ENCODE data around the gene SPATA32.

DNA sequence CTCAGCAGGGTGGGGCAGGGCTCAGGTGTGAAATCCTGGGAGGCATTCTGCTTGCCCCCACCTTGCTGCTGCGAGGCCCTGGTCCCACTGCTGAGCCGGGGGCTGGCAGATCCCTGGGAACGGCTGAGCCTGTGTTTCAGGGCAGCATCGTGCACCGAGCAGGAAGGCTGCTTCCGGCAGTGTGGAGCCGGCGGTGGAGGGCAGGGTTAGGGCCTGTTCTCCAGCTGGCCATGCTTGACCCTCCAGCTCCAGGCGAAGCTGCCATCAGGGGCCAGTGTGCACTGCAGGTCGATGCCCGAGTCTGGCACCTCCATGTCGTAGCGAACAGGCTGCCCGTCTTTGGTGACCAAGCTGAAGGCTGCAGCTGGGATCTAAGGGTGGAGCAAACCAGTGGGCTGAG is 2.5 kb upstream of the SPATA32 start:
- TF ChIP-seq, protein P1, sequence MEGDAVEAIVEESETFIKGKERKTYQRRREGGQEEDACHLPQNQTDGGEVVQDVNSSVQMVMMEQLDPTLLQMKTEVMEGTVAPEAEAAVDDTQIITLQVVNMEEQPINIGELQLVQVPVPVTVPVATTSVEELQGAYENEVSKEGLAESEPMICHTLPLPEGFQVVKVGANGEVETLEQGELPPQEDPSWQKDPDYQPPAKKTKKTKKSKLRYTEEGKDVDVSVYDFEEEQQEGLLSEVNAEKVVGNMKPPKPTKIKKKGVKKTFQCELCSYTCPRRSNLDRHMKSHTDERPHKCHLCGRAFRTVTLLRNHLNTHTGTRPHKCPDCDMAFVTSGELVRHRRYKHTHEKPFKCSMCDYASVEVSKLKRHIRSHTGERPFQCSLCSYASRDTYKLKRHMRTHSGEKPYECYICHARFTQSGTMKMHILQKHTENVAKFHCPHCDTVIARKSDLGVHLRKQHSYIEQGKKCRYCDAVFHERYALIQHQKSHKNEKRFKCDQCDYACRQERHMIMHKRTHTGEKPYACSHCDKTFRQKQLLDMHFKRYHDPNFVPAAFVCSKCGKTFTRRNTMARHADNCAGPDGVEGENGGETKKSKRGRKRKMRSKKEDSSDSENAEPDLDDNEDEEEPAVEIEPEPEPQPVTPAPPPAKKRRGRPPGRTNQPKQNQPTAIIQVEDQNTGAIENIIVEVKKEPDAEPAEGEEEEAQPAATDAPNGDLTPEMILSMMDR (IDR thresholded peaks at IDR 0.05; ENCODE audit: borderline replicate concordance, extremely low read depth, low read length, poor library complexity, severe bottlenecking) = no peak
- TF ChIP-seq EZH2 (IDR thresholded peaks at IDR 0.05; ENCODE audit: borderline replicate concordance, low read depth, low read length, severe bottlenecking) = no peak

Data from DND-41 (cell line).